GM21360 (cell line): Measurements from ENCODE around the gene HRH3.

Experiments
- ATAC-seq: cut with Tn5 transposase; IDR thresholded peaks from one replicate; pipeline ENCODE4 v1.9.1; 2021; ENCODE audit warnings: mild to moderate bottlenecking, moderate library complexity; ENCODE audit not compliant: unreplicated experiment

HRH3 gene

DNA sequence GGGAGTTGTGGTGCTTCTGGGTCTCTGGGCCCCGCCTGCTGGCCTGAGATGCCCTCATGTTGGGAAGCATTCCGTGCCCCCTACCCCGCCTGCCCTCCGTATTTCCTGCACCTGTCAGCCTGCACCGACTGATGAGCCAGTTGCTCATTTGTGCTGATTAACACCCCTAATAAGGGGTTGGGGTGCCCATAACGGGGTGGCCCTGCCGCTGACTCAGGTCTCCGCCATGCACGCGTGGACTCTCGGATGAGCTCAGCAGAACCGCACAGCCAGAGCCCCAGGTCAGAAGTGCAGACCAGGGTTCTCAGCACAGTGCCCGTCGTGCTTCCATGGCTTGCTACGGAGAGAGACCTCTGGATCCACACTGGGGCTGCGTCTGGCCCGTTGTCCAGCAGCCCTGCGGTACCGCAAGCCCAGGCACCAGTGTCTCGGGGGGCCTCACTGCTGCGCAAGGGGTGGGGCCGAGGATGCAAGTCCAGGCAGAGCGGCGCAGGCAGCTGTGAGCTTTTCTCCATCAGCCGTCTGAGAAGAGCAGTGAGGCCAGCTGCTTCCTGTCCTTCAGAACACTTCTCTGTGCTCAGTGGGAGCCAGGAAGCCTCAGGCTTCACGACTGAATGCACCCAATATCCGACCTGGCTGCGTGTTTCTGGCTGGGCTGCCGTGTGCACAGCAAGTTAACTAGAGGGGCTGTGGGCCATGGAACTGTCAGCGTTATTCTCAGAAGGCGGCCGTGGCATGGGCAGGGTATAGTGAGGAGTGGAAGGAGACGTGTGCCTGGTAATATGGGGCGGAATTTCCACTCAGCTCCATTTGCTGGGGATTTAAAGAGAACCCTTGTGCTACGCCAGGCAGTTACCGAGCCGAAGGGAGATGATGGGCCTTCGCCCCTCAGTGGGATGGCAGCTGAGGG, 18.6 kb downstream of the HRH3 start:
- peak; percentile 83 for ATAC-seq

DNA sequence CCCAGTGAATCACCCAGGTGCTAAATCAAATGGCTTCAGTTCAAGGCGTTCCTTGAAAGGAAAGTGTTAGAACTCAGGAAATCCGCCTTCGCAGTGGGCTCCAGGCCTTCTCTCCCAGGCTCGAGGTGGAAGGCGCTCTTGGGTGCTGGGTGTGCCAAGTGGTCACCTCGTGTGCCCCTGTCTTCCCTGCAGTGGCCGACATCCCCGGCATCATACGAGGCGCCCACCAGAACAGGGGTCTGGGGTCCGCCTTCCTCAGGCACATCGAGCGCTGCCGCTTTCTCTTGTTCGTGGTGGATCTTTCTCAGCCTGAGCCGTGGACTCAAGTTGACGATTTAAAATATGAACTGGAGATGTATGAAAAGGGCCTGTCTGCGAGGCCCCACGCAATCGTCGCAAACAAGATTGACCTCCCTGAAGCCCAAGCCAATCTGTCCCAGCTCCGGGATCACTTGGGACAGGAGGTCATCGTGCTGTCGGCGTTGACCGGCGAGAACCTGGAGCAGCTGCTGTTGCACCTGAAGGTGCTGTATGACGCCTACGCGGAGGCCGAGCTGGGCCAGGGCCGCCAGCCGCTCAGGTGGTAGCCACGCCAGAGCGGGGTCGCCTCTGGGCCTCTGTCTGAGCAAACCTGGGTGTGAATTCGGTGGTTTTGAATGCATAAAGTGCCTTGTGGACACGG, 19.4 kb downstream of the HRH3 start:
- no peak for ATAC-seq

DNA sequence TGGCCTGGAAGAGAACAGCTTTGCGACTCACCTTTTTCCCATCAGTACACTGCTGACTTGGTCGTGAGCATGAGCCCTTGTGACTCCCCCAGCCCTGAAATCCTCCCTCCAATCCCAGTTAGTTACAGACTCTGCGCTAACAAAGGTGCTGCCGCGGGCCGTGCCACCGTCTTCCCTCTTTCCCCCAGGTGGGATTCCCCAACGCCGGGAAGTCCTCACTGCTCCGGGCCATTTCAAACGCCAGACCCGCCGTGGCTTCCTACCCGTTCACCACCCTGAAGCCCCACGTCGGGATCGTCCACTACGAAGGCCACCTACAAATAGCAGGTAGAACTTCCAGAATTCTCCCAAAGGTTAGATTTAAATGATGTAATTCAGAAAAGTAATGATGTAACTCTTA, 21.1 kb downstream of the HRH3 start:
- ATAC-seq = no peak

DNA sequence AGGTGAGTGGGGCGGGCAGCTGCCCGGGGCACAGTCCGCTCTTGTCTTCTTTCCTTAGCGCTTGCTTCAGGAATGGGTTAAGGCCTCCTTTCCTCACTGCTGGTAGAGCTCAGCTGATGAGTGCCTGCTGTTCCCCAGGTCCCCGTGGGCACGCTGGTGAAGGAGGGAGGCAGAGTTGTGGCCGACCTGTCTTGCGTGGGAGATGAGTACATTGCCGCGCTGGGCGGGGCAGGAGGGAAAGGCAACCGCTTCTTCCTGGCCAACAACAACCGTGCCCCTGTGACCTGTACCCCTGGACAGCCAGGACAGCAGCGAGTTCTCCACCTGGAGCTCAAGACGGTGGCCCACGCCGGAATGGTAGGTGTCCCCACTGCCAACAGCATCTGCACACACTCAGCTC, 21.6 kb downstream of the HRH3 start:
- no peak for ATAC-seq

DNA sequence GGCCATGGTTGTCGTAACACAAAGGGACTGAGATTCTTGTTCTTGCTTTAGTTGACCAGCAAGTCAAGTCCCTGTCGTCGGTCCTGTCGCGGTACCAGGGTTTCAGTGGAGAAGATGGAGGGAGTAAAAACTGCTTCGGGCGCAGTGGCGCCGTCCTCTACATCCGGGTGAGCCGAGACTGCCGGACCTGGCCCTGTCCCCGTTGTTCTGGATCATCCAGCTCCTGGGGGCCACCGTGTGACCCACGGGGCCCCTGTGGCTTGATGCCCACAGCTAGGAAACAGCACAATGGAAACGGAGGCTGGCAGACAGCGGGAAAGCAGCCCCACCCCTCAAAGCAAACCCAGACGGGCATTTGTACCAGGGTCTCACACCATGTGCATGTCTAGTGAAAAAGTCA, 22.3 kb downstream of the HRH3 start:
- no peak for ATAC-seq

DNA sequence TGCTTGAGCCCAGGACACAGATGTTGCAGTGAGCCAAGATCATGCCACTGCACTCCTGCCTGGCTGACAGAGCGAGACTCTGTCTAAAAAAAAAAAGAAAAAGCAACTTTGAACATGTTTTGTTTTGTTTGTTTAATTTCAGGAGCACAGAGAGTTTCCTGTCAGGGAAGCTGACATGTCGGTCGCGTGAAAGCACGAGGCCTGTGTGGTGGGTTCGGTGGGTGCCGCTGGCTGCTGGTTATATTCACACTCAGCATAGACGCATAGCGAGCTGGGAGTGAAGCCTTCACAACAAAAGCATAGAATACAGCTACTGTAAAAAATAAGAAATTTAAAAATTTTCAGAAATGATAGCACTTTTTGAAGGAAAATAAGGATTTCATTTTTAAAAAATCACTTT, 22.8 kb downstream of the HRH3 start:
- ATAC-seq = no peak

DNA sequence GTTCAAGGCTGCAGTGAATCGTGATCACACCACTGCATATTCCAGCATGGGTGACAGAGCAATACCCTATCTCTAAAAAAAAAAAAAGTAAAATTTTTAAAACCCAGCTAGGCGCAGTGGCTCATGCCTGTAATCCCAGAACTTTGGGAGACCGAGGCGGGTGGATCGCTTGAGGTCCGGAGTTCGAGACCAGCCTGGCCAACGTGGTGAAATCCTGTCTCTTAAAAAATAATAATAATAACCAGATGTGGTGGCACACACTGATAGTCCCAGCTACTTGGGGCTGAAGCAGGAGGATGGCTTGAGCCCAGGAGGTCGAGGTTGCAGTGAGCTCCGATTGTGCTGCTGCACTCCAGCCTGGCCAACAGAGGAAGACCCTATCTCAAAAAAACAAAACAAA, 23.8 kb downstream of the HRH3 start:
- ATAC-seq = no peak

DNA sequence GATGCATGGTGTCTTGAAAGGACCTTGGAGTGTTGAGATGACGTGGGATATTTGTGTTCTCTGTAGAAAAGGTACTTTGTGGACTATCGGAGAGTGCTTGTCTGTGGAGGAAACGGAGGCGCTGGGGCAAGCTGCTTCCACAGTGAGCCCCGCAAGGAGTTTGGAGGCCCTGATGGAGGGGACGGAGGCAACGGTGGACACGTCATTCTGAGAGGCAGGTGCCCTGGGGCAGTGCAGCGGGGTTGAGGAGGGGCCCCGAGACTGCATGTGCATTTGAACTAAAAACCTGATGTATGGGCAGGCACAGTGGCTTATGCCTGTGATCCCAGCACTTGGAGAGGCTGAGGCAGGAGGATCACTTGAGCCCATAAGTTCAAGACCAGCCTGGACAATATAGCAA, 24.3 kb downstream of the HRH3 start:
- no peak for ATAC-seq

DNA sequence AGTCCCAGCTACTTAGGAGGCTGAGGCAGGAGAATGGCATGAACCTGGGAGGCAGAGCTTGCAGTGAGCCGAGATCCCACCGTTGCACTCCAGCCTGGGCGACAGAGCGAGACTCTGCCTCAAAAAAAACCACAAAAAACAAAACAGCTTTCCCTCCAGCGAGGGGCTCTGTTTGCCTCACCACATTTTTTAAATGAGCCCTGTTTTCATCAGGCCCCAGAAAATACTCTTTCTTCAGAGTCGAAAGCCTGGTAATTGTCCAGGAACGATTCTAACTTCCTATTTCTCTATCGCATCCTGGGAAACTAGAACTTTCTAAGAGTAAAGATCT, 25.0 kb downstream of the HRH3 start:
- no peak for ATAC-seq

DNA sequence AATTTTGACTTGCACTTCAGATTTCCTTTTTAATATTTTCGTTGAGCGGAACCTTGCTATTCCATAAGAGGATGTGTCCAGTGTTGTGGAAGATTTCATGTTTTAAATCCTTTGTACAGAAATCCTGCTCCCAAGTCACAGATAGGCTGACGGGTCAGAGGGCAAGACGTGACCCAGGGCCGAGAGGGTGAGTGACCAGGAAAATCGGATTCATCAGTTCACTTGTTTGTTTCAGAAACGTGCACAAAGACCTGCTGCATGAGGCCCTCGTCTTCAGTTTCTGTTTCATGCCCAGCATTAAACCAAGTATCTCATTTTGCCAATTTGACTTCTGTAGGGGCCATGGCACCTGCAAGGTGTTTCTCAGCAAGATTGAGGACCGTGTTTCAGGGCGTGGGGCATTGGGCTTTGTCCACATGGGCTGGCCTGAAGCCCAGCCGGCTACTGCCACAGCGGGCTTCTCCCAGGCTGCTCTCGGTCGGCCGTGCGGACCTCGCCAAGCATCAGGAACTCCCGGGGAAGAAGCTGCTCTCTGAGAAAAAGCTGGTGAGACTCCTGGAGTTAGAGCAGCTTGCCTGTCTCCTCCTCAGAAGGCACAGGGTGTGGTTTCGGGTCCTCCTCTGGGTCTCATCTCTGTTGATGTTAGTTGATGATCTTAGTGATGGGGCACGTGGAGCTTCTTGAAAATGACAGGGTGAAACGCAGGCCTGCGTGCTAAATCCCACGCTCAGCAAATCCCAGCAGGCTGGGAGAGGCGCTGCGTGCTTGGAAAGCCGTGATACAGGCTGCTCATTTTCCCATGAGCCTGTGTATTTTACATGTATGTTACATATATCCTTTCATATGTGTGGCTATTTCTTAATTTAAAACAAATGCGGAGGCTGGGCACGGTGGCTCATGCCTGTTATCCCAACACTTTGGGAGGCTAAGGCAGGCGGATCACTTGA, 26.7 kb downstream of the HRH3 start:
- ATAC-seq = no peak

DNA sequence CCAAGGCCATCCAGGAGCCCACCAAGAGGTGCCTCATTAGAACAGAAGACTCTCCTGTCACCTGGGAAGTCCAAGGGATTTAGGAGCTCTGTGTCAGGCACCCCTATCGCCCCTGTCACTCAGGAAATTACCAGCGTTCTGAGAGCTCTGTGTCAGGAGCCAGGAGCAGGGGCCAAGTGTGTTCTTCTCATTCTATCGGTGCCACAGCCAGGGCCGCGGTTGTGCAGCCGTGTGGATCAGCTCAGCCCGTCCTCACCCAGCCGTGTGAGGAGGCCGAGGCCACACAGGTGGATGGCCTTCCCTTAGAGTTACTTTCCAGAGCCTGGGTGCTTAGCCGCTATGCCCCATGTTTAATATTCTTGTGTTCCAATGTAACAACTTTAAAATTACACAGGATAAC, 27.4 kb downstream of the HRH3 start:
- no peak for ATAC-seq

DNA sequence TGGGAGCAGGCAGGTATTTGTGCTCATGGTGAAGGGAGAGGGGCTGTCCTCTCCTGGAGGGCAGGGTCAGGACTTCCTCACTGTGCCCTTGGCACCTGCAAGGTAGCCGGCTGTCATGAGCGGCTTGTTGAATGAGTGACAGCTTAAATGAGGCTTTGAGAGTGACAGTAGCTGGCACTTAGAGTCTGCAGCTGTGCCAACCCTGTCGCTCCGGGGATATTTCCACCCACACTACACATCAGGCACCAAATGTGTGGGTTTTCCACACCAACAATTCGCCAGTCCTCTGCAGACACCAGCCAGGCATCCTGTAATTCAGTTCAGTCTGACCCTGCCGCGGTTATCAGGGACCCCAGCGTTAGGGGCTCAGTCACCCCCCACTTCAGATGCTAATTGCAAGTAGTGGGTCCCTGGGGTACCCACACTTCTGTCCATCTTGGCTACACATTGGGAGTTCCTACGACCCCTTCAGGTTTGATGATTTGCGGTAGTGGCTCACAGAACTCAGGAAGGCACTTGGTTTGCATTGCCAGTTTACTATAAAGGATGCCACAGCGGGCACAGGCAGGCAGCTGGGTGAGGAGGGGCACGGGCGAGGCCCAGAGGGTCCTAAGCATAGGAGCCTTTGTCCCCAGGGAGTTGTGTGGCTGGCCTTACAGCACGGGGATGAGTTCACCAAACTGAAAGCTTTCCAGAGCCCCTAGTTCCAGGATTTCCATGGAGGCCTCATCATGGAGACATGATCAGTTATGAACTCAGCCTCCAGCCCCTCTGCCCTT, 28.1 kb downstream of the HRH3 start:
- ATAC-seq = no peak

DNA sequence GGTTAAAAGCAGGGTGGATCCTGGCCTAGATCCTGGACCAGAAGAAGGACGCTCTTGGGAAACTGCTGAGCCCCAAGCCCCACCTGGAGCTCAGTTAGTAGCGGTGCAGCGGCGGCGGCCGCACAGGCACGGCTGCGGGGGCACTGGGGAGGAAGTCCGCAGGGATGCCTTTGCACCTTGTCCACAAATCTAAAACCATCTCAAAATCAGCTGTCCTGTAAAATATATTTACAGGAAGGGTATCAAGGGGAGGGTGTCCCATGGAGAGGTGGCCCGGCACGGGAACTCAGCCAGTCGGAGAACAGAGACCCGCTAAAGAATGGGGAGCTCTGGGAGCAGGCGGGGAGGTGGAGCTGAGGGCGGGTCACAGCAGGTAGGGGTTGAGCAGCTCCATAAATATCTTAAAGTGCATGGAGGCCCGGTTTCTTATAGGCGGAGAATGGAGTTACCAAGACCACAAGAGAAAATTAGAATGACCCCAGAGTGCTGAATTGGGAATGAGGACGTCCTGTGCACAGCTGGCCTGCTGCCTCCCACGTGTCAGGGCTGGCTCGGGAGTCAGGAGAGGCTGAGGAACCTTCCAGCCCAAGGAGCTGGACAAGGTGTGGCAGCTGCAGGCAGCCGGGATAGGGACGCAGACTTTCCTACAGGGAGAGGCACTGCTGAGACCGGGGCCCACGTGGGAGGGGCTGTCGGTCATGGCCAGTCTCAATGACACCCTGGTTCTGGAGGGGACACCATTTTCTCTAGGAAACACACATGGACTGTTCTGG, 29.3 kb downstream of the HRH3 start:
- no peak for ATAC-seq

DNA sequence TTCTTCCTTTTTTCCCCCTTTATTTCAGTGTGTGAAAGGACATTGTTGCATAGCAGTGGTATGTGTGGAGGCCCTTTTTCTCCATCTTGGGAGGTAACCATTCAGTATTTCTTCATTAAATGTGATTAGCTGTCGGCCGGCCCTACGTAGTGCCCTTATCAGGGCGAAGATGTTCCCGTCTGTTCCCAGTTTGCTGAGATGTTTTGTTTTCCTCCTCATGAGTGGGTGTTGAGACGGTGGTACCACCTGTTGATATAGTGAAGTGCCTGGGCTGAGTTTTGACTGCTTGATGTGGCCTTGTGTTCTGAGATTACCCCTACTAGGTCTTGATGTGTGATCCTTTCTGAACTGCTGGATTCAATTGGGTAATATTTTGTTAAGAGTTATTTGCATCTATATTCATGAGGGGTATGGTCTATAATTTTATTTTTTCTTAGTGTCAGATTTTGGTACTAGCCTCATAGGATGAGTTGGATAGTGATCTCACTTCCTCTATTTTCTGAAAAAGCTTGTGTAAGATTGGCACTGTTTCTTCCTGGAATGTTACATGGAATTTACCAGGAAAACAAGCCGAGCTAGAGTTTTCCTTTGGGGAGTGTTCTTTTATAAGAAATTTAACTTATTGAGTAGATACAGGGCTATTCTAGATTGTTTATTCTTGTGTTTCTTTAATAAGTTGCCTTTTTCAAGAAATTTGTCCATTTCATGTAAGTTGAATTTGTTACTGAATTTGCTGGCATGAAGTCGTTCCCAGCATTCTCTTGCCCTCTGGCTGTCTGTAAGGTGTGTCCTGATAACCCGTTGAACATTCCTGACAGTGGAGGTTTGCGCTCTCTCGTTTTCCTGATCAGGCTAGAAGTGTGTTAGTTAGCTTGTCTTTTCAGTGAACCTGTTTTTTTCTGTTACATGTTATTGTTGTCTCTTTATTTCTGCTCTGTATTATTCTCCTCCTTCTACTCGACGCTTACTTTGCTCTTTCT, 32.9 kb downstream of the HRH3 start:
- no peak for ATAC-seq

DNA sequence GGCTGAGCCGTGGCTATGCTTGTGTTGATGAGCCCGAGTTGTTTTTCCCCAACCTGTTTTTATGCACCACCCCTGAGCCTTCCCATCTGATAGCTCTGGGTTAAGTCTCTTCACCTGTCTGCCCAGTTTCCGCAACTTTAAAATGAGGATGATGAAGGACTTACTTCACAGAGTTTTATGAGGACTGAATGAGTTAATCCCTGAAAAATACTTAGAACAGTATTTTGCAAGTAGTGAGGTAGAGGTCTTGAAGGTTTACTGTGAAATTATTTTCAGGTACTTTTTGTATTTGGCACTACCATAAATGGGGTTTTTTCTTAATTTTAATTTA, 34.0 kb downstream of the HRH3 start:
- no peak for ATAC-seq

DNA sequence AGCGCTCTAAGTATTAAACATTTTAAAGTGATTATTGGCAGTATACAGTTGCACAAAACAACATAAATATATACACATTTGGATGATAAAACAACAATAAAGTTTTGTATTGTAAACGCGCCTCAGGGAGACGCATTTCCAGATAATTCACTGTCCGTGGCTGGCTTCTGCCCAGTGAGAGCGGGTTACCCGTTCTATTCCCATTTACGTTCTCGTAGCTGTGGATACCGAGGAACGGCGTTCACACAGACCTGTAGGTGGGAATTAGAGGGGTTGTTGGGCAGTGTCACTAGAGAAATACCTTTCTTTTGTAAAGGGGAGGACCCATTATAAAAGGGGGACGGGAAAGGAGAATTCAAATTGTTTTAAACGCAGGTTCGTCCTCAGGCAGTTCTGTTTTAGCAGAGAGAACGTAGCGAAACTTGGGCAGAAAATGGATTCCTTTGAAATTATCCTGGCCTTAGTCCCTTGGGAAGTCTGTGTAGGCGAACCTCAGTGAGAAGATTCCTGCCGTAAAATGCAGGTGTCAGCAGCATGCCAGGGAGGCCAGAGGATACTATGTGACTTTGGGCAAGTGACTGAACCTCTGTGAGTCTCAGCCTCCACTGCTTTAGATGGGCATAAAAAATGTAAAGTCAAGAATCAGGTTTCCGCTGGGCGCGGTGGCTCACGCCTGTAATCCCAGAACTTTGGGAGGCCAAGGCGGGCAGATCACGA, 36.5 kb downstream of the HRH3 start:
- ATAC-seq = no peak

DNA sequence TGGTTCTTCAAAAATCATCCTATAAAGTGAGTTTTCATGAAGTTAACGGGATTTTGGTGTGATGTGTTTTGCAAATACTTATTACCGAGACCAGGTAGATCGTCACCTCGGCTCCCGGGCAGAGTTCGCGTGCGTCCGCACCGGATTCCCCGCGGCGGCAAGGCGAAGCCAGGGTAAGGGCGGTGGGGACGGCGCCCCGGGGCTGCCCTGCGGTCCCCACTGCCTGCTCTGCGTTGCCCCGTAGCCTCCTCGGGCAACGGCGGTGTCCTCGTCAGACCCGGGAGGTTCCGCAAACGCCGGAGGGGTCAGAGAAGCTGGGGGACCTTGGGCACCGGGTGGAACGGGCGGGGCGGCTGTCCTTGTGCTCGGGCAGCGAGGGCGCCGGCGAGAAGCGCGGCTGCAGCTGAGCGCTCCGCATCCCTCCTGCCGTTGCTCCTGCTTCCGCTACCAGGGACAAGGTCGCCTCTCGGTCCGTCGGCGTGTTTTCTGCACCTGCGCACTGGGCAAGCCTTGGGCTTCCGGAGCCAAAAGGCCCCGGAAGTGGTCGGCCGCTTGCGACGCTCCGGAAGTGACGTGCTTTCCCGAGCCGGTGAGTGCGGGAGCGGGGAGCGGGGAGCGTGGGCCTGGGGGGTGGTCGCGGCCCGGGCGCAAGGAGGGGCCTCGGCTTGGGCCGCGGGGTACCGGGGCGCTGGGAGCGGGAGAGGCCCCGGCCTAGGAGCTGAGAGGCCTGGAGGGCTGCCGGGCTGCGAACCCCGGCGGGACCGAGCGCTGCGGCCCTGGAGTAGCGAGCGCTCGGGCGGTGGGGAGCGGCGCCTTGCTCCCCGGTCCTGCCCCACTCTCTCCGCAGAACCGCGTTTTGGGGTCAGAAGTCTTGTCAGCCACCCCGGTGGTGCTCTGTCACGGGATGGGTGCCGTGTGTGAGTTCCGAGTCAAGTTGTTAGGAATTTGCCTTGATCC, 37.3 kb downstream of the HRH3 start, which contains the start of gene MTG2:
Gene MTG2, plus strand, starts transcription at position 560 of the 957 bp plus-strand sequence. CDS start 10,393 bp downstream, outside the sequence.
- ATAC-seq = peak; percentile 91
